Forelimb muscle (tissue), 1 donor: ENCODE results near the gene GRK5. TPM values are rescaled to one million over a fixed set of nuclear protein-coding genes. Genes with fewer than 3 reads are reported as not detected.
A peak's percentile ranks its signal among the peaks of the same experiment; 100 is the strongest.
"Not testable (repeated sequence)": the region's sequence is repeated elsewhere in the genome, so short reads cannot be mapped to it uniquely, and the experiment has no call there.

Experiments
- DNase-seq: peaks from one replicate; pipeline ENCODE4 v3.0.0-alpha.2; 2013; ENCODE audit warnings: low read depth
- polyA plus RNA-seq: library from polyadenylated mRNA; unstranded; fragments of 120-200 nt; gene quantifications from one replicate; pipeline ENCODE4 v1.2.1, GENCODE V29; 2013; ENCODE audit not compliant: insufficient read length

The GRK5 gene
- polyA plus RNA-seq, 1 donor: 20.9 TPM

GRCh38 chr10:119250641-119251314 is 43.4 kb downstream of the GRK5 start:
- DNase-seq: no peak

- no peak for DNase-seq
Measured at GRCh38 chr10:119251315-119251708, 43.9 kb downstream of the GRK5 start.

- no peak for DNase-seq
Measured at GRCh38 chr10:119252051-119252465, 44.7 kb downstream of the GRK5 start.

- DNase-seq: no peak
Measured at GRCh38 chr10:119252470-119253151, 45.2 kb downstream of the GRK5 start.

- peak; percentile 76 for DNase-seq
Measured at GRCh38 chr10:119253433-119254174, 46.2 kb downstream of the GRK5 start.

GRCh38 chr10:119254335-119254734 is 47.0 kb downstream of the GRK5 start:
- DNase-seq: no peak

- DNase-seq: no peak
Measured at GRCh38 chr10:119256030-119256429, 48.7 kb downstream of the GRK5 start.

GRCh38 chr10:119256897-119257296 is 49.5 kb downstream of the GRK5 start:
- no peak for DNase-seq

- no peak for DNase-seq
Measured at GRCh38 chr10:119257899-119258419, 50.6 kb downstream of the GRK5 start.

GRCh38 chr10:119259345-119259744 is 52.0 kb downstream of the GRK5 start:
- no peak for DNase-seq

GRCh38 chr10:119261016-119261415 is 53.6 kb downstream of the GRK5 start:
- not testable (repeated sequence) for DNase-seq

- no peak for DNase-seq
Measured at GRCh38 chr10:119263951-119264617, 56.7 kb downstream of the GRK5 start.

GRCh38 chr10:119265691-119266090 is 58.3 kb downstream of the GRK5 start:
- no peak for DNase-seq

- no peak for DNase-seq
Measured at GRCh38 chr10:119267384-119267783, 60.0 kb downstream of the GRK5 start.

- no peak for DNase-seq
Measured at GRCh38 chr10:119268428-119268827, 61.1 kb downstream of the GRK5 start.

- DNase-seq: no peak
Measured at GRCh38 chr10:119268871-119269506, 61.6 kb downstream of the GRK5 start.

- DNase-seq: no peak
Measured at GRCh38 chr10:119269737-119270136, 62.4 kb downstream of the GRK5 start.

- no peak for DNase-seq
Measured at GRCh38 chr10:119270762-119271366, 63.5 kb downstream of the GRK5 start.

- not testable (repeated sequence) for DNase-seq
Measured at GRCh38 chr10:119272338-119272734, 65.0 kb downstream of the GRK5 start.

GRCh38 chr10:119272736-119273135 is 65.4 kb downstream of the GRK5 start:
- DNase-seq: no peak

GRCh38 chr10:119273413-119273812 is 66.0 kb downstream of the GRK5 start:
- DNase-seq: no peak
